ENCODE data around the gene KIF1A.
"Not testable (repeated sequence)": the region's sequence is repeated elsewhere in the genome, so short reads cannot be mapped to it uniquely, and the experiment has no call there.

KIF1A gene

GRCh38 chr2:240692583-240693561 is 127.1 kb downstream of the KIF1A start:
- not testable (repeated sequence) for DNase-seq; H3K9me3 ChIP-seq; H3K27me3 ChIP-seq; H3K36me3 ChIP-seq; H3K4me1 ChIP-seq; H3K4me3 ChIP-seq (ENCODE audit: low read depth, low read length)

- not testable (repeated sequence) for DNase-seq; H3K9me3 ChIP-seq; H3K36me3 ChIP-seq; H3K27me3 ChIP-seq; H3K4me1 ChIP-seq; H3K4me3 ChIP-seq (ENCODE audit: low read depth, low read length)
Observed at GRCh38 chr2:240691631-240692420, 128.2 kb downstream of the KIF1A start, which contains the start of gene AQP12A. Gene AQP12A, plus strand, starts transcription at chr2:240691866. Its CDS starts 48 bp downstream, at chr2:240691914.

GRCh38 chr2:240691075-240691427 is 129.0 kb downstream of the KIF1A start:
- not testable (repeated sequence) for DNase-seq; H3K27me3 ChIP-seq; H3K4me3 ChIP-seq (ENCODE audit: low read depth, low read length); H3K36me3 ChIP-seq; H3K9me3 ChIP-seq; H3K4me1 ChIP-seq

- not testable (repeated sequence) for H3K9me3 ChIP-seq; H3K27me3 ChIP-seq; H3K36me3 ChIP-seq; DNase-seq; H3K4me3 ChIP-seq (ENCODE audit: low read depth, low read length); H3K4me1 ChIP-seq
Observed at GRCh38 chr2:240690421-240691074, 129.5 kb downstream of the KIF1A start.

- no peak for DNase-seq
- H3K27me3 ChIP-seq, result no peaks in the 10 kb centered on the region
- TF ChIP-seq CTCF (IDR thresholded peaks at IDR 0.05; ENCODE audit: low read depth, low read length), result no peak
- no peak overlapping the region for H3K4me3 ChIP-seq (ENCODE audit: low read depth, low read length)
- H3K9me3 ChIP-seq, result no peaks in the 10 kb centered on the region
- H3K4me1 ChIP-seq, result no peaks in the 10 kb centered on the region
- no peaks in the 10 kb centered on the region for H3K36me3 ChIP-seq
Observed at GRCh38 chr2:240689975-240690374, 130.0 kb downstream of the KIF1A start.

- TF ChIP-seq CTCF (IDR thresholded peaks at IDR 0.05; ENCODE audit: low read depth, low read length), result no peak
- H3K27me3 ChIP-seq, result no peaks in the 10 kb centered on the region
- H3K4me3 ChIP-seq (ENCODE audit: low read depth, low read length), result no peak overlapping the region
- H3K36me3 ChIP-seq, result no peaks in the 10 kb centered on the region
- no peaks in the 10 kb centered on the region for H3K9me3 ChIP-seq
- H3K4me1 ChIP-seq, result no peaks in the 10 kb centered on the region
- DNase-seq, result no peak
Observed at GRCh38 chr2:240688553-240688919, 131.5 kb downstream of the KIF1A start.

- Histone ChIP-seq H3K27me3 (no peaks in the 10 kb centered on the region), H3K4me3 (ENCODE audit: low read depth, low read length) (no peak overlapping the region), H3K9me3 (no peaks in the 10 kb centered on the region), H3K36me3 (no peaks in the 10 kb centered on the region), H3K4me1 (no peaks in the 10 kb centered on the region)
- no peak for TF ChIP-seq CTCF (IDR thresholded peaks at IDR 0.05; ENCODE audit: low read depth, low read length)
- DNase-seq, result no peak
Observed at GRCh38 chr2:240687741-240688552, 132.1 kb downstream of the KIF1A start.
